IMR-90 (cell line): Measurements from ENCODE around the gene APCDD1L. TPM values are rescaled to one million over a fixed set of nuclear protein-coding genes. Genes with fewer than 3 reads are reported as not detected.

Source experiments
- ATAC-seq: fragments of 200-7000 bp; cut with Tn5 transposase; 2 replicates; pipeline ENCODE4 v1.9.1; 2020; ENCODE audit warnings: low read depth, mild to moderate bottlenecking, moderate library complexity
- BruUV-seq: library from RNA; stranded (reverse); fragments of 400-500 nt; replicated peaks from 2 replicates; lab custom pipeline; 2021; lab: Mats Ljungman, UMichigan
- CTCF ChIA-PET: fragments of 300-600 bp; formaldehyde crosslinking; extraction: SDS; loops from one replicate; lab custom pipeline; 2021; ENCODE audit warnings: antibody characterized with exemption; lab: Yijun Ruan, JAX
- POLR2A ChIA-PET: fragments of 300-600 bp; sonication (Branson Sonifier 250); formaldehyde crosslinking; loops from one replicate; lab custom pipeline; 2022; ENCODE audit warnings: antibody characterized with exemption; ENCODE audit not compliant: unreplicated experiment; lab: Charles Lee
- DNase-seq: peaks from one replicate; pipeline ENCODE4 v3.0.0; 2013
- H2AFZ ChIP-seq: replicated peaks from 2 replicates; pipeline ENCODE3; 2013; ENCODE audit warnings: low read length, mild to moderate bottlenecking; ENCODE audit not compliant: poor library complexity
- H2AK5ac ChIP-seq: 2 replicates; pipeline ENCODE4 v1.6.1; 2013; ENCODE audit warnings: low read depth, low read length, inconsistent platforms
- H2AK9ac ChIP-seq: replicated peaks from 2 replicates; pipeline ENCODE3; 2013; ENCODE audit warnings: mild to moderate bottlenecking, low read depth, low read length, moderate library complexity; ENCODE audit not compliant: poor library complexity
- H2BK120ac ChIP-seq: 2 replicates; pipeline ENCODE4 v1.6.1; 2013; ENCODE audit warnings: low read depth, low read length, inconsistent platforms
- H2BK15ac ChIP-seq: 3 replicates; pipeline ENCODE4 v1.6.1; 2013; ENCODE audit warnings: low read depth, low read length, inconsistent platforms
- H2BK20ac ChIP-seq: 2 replicates; pipeline ENCODE4 v1.6.1; 2013; ENCODE audit warnings: low read depth, mild to moderate bottlenecking, inconsistent platforms, low read length, moderate library complexity
- H2BK5ac ChIP-seq: 2 replicates; pipeline ENCODE4 v1.6.1; 2013; ENCODE audit warnings: mild to moderate bottlenecking, low read depth, low read length, inconsistent platforms; ENCODE audit not compliant: poor library complexity, severe bottlenecking
- H3K14ac ChIP-seq: replicated peaks from 2 replicates; pipeline ENCODE4 v1.6.1; 2013; ENCODE audit warnings: low read depth, low read length, inconsistent platforms
- H3K18ac ChIP-seq: 2 replicates; pipeline ENCODE4 v1.6.1; 2013; ENCODE audit warnings: low read depth, low read length, control low read depth
- H3K23ac ChIP-seq: 2 replicates; pipeline ENCODE4 v1.6.1; 2013; ENCODE audit warnings: low read depth, low read length, inconsistent platforms
- H3K27ac ChIP-seq: 2 replicates; pipeline ENCODE4 v1.5.1; 2013; ENCODE audit warnings: mild to moderate bottlenecking, control low read depth, low read length; ENCODE audit not compliant: insufficient read depth
- H3K27me3 ChIP-seq: 2 replicates; pipeline ENCODE4 v1.6.1; 2013; ENCODE audit warnings: low read length; ENCODE audit not compliant: control insufficient read depth, insufficient read depth
- H3K36me3 ChIP-seq: 2 replicates; pipeline ENCODE4 v1.6.1; 2013; ENCODE audit warnings: low read length, mixed read lengths; ENCODE audit not compliant: control insufficient read depth, insufficient read depth
- H3K4ac ChIP-seq: 2 replicates; pipeline ENCODE4 v1.6.1; 2013; ENCODE audit warnings: low read depth, low read length, inconsistent platforms
- H3K4me1 ChIP-seq: 2 replicates; pipeline ENCODE4 v1.6.1; 2013; ENCODE audit warnings: low read length, mixed read lengths; ENCODE audit not compliant: control insufficient read depth, insufficient read depth
- H3K4me2 ChIP-seq: 2 replicates; pipeline ENCODE4 v1.6.1; 2013; ENCODE audit warnings: low read depth, mild to moderate bottlenecking, control low read depth, low read length, moderate library complexity
- H3K4me3 ChIP-seq: 2 replicates; pipeline ENCODE4 v1.5.1; 2013; ENCODE audit warnings: low read depth, mild to moderate bottlenecking, control low read depth, low read length, moderate library complexity; ENCODE audit not compliant: insufficient read depth
- H3K56ac ChIP-seq: 2 replicates; pipeline ENCODE4 v1.6.1; 2013; ENCODE audit warnings: low read length, inconsistent platforms; ENCODE audit not compliant: insufficient read depth; ENCODE audit errors: extremely low read depth
- H3K79me1 ChIP-seq, 2 experiments: 2 replicates each; pipeline ENCODE4 v1.6.1; 2013; ENCODE audit warnings: low read length in 2 of 2, inconsistent platforms in 1 of 2, low read depth in 1 of 2
- H3K9ac ChIP-seq: 2 replicates; pipeline ENCODE4 v1.6.1; 2013; ENCODE audit warnings: low read depth, low read length, control low read depth
- H3K9me1 ChIP-seq: 2 replicates; pipeline ENCODE4 v1.6.1; 2013; ENCODE audit warnings: low read length, inconsistent platforms; ENCODE audit not compliant: insufficient read depth
- H3K9me3 ChIP-seq: 2 replicates; pipeline ENCODE4 v1.6.1; 2013; ENCODE audit warnings: low read length; ENCODE audit not compliant: control insufficient read depth, insufficient read depth
- H4K20me1 ChIP-seq: 2 replicates; pipeline ENCODE4 v1.6.1; 2013; ENCODE audit warnings: low read length, inconsistent platforms; ENCODE audit not compliant: insufficient read depth
- H4K5ac ChIP-seq: 2 replicates; pipeline ENCODE4 v1.6.1; 2013; ENCODE audit warnings: mild to moderate bottlenecking, low read depth, low read length, control low read depth
- H4K8ac ChIP-seq, 2 experiments: 2 replicates each; pipeline ENCODE4 v1.6.1; 2013; ENCODE audit warnings: low read depth in 2 of 2, low read length in 2 of 2, control low read depth in 1 of 2, inconsistent platforms in 1 of 2
- H4K91ac ChIP-seq: 2 replicates; pipeline ENCODE4 v1.6.1; 2013; ENCODE audit warnings: low read depth, low read length, inconsistent platforms; ENCODE audit not compliant: insufficient read depth
- MAFK ChIP-seq: IDR thresholded peaks from 2 replicates; pipeline ENCODE4 v1.6.1; 2012; ENCODE audit warnings: low read depth, low read length, improper control_type of control experiment
- SMC3 ChIP-seq: fragments of 150-350 bp; IDR thresholded peaks from 2 replicates; pipeline ENCODE4 v1.6.1; 2016; ENCODE audit warnings: low read depth, mild to moderate bottlenecking, antibody characterized with exemption, low read length, moderate library complexity
- WGBS, 2 experiments: methylation state at CpG; one replicate each; pipeline versions ENCODE4 v1.1.5 to v1.1.7; 2013; ENCODE audit warnings: missing lambda C conversion rate in 2 of 2; ENCODE audit not compliant: insufficient read length in 1 of 2; ENCODE audit errors: extremely low coverage in 2 of 2; 5-methylcytosine and 5-hydroxymethylcytosine counted together
- dilution Hi-C: fragments of 300-500 bp; cut with HindIII; formaldehyde crosslinking; loops from one replicate; pipeline ENCODE4 v1.14.3; 2018; ENCODE audit warnings: low sequenced_read_pairs; ENCODE audit not compliant: unreplicated experiment
- in situ Hi-C: fragments of 300-500 bp; cut with MboI; formaldehyde crosslinking; loops from 3 replicates; pipeline ENCODE4 v1.14.3; 2019; ENCODE audit warnings: low sequenced_read_pairs, inconsistent platforms, mixed read lengths
- intact Hi-C: fragments of 100-400 bp; cut with micrococcal nuclease; formaldehyde crosslinking; loops from 2 replicates; pipeline ENCODE4 v1.10.0; 2022
- polyA plus RNA-seq, 3 experiments: library from polyadenylated mRNA; depleted of rRNA; stranded (reverse); fragments of >200 nt; gene quantifications; 2 replicates each; pipeline ENCODE4 v1.2.3, GENCODE V29; 2012; ENCODE audit warnings: low replicate concordance in 1 of 3
- total RNA-seq: library from RNA; depleted of rRNA; stranded (reverse); fragments of >200 nt; gene quantifications from 2 replicates; pipeline ENCODE4 v1.2.3, GENCODE V29; 2012

Gene APCDD1L
- total and polyA plus RNA-seq, 2 of the 4 experiments (the other 2 are of a cell fraction), result 2.5 to 18.3 TPM

DNA sequence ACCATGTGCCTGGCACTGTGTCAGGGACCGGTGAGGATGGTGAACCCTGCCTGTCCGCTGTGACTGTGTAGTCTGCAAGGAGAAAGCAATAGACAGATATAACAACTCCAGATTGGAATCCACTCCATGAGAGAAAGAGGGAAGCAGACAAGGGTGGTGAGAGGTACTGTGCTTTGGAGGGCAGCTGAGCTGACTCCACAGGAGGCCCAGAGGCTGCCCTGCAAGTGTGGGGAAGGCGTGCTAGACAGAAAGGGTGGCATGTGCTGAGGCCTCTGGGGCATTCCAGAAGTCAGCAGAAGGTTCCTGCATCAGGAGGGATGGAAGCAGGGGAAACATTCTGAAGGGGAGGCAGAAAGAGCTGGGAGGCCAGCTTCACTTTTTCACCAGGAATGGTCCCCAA is 39.3 kb upstream of the APCDD1L start:
- H3K27ac ChIP-seq, result no peak overlapping the region

More for the DNA sequence above, 39.3 kb upstream of the APCDD1L start:
- Histone ChIP-seq H2BK15ac (peak overlapping the region; percentile 63; the same call in 2 of the 3 replicates), H3K4ac (peak overlapping the region; percentile 70), H3K4me2 (peak overlapping the region; percentile 19; the same call in 1 of the 2 replicates), H3K36me3 (no peaks in the 10 kb centered on the region), H3K23ac (0 out of 2 replicates have a peak overlapping the region, but pooled peaks have one; percentile 23), H3K9me1 (peaks cover 25% of the 10 kb centered on the region; the same call in 1 of the 2 replicates), H2AK9ac (no peak overlapping the region), H3K9ac (no peak overlapping the region), H3K4me3 (no peak overlapping the region), H2BK120ac (peak overlapping the region; percentile 57; the same call in 1 of the 2 replicates), H3K4me1 (peaks cover 35% of the 10 kb centered on the region), H2AK5ac (peak overlapping the region; percentile 65), H3K56ac (no peak overlapping the region), H2BK5ac (peak overlapping the region; percentile 64), H3K18ac (peak overlapping the region; percentile 44), H4K5ac (peak overlapping the region; percentile 67; the same call in 1 of the 2 replicates), H4K8ac (peak overlapping the region; percentile 10 to 18; a peak in 2 of 4 replicates), H3K27me3 (no peaks in the 10 kb centered on the region), H3K9me3 (no peaks in the 10 kb centered on the region), H4K20me1 (no peaks in the 10 kb centered on the region), H4K91ac (peak overlapping the region; percentile 50), H2BK20ac (peak overlapping the region; percentile 57), H3K14ac (peak overlapping the region; percentile 68), H2AFZ (peak overlapping the region; percentile 38), H3K79me1 (no peaks in the 10 kb centered on the region)
- no peak for TF ChIP-seq SMC3
- TF ChIP-seq MAFK, result no peak
- no TSS peak for BruUV-seq
- intact Hi-C loops, result no loop called here
- in situ Hi-C loops, result no loop called here
- ATAC-seq, result no peak
- dilution Hi-C loops, result no loop called here
- ChIA-PET CTCF (no interaction called here), POLR2A (no interaction called here)
- no peak for DNase-seq
- WGBS, 2 experiments, result no CpG with 5 or more reads among the region's 3 CpGs
